ENCODE data around the gene POU3F2.

The POU3F2 gene

DNA sequence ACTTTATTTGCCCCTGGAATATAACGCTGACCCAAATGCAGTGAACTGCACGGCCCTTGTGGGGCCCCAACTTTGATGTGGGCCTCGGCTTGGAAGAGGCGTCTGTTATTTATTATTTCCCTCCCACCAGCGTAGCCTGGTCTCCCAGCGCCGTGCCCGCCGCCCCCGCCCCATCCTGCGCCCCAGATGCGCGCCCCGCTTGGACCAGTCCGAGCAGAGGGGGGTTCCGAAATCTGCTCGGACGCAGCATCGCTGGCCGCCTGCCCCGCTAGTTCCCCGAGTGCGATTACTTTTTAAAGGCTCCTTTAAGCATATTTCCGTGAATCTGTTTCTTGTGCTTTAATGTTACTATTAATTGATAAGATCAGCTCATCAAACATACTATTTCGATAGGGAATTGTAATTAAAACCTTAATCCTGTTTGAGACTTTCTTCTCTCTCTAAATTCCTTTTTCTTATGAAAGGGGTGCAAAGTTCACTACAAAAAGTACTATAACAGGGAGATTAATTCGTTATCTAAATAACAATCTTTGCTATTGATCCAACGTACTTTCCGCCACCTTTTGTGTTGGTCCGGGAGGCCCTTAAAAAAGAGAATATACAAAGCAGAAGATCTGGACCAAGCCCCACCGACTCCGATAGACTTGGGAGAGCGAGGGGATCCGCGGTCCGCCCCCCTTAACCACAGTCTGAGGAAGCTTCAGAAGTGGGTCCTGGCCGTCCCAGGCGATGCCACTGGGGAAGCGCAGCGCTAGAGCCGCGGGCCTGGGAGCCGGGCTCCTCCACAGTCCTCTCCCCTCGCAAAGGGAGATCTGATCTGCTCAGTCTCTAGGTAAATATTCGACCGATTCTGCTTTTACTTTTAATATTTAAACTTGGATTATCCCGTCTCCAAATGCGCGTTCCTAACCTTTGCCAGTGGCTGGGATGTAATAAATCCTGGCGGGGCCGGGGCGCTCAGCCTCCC, 10.2 kb downstream of the POU3F2 start:
- no peak for DNase-seq (ENCODE audit: low spot score)

DNA sequence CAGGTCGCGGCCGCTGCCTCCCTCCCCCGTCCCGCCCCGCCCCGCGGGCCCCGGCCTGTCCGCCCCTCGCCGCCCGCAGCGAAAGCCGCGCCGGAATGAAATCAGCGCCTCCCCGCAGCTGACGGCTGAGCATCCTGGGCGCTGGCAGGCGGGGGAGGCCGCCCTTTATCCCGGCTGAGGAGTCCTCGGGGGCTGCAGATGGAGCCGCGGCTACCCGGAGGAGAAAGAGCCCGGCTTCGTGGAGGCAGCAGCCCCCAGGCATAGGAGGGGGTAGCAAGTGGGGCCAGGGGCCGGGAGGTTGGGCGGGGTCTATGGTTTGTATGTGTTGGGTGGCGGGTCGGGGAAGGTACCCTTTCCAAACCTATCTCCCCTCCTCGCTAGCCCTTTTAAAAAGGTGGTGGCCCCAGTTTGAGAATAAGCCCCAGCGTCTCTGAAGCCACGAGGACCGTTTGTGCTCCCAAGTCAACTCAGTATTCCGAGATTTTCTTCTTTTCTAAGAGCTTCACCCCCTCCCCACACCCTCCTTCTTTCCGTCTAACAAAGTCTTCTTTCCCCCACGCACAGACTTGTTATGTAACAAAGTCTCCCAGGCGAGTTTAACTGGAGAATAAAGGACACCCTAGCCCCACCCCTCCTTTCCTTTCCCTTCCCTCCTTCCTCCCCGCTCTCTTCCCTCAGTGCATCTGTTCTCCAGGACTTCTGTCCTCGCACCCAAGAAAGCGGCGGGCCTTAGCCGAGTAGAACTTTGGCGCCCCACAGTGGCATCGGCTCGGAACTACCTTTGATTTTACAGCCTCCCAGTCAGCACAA, 11.0 kb downstream of the POU3F2 start:
- peak; percentile 88 for DNase-seq (ENCODE audit: low spot score)

DNA sequence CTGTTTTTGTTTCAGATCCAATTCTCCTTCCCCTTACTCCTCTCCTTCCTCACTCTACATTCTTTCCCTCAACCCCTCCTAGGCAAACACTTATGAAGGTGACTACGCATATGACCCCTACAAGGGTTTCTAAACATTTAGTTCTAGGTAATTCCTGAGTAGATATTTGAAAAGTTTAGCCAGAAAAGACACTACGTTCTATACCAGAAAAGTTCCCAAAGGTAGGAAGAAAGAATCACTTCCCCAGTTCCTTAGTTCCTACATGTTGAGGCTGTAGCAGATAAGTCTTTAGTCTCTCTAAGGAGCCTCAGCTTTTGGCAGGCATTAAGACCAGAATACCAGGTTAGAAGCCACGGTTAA, 11.6 kb downstream of the POU3F2 start:
- DNase-seq (ENCODE audit: low spot score): no peak

DNA sequence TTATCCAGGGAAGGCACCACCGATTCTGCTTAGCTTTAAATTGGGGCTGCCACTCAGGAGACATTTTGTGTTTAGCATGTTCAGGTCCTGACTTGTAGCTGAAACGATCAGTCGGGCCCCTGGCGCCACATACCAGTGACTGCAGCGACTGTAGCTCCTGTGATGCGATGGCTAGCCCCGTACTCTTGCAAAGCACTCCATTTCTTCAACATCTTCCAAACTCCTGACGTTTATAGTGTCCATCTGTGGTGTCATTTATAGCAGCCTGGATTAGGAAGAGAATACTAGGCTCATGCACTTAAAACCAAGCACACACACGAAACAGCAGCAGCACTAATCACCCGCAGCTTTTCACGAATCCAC, 13.0 kb downstream of the POU3F2 start:
- no peak for DNase-seq (ENCODE audit: low spot score)

DNA sequence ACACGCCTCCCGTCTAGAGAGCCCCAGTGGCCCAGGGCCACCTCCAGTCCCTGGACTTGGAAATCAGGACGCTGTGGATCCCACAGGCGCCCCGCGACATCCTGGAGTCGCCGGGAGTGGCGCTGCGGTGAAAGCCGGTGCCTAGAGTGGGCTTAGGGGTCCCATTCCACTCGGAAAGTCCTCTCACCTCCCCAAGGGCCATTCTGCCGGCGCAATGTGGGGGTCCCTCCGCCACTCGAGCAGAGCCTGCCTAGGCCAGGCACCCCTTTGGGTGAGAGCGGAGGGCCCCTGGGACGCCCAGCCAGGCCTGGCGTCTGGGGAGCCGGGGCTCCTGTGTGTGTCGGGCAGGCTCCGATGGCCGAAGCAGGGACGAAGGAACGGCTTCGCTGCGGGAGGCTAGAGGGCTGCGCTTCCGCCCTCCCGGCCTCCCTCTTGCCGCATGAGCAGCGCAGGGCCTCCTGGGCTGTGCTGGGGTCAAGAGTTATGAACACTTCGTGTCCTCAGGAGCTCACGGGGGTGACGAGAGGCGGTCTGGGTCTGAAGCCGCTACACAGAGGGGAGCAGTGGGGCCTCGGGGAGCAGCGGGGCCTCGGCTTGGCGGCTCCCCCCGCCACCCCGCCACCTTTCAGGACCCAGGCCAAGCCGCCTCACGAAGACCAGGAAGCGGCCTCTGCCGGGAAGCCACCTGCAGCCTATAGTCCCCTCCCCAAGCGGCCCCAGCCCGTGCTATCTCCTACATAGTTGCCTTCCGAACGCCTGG, 13.6 kb downstream of the POU3F2 start:
- DNase-seq (ENCODE audit: low spot score): no peak

DNA sequence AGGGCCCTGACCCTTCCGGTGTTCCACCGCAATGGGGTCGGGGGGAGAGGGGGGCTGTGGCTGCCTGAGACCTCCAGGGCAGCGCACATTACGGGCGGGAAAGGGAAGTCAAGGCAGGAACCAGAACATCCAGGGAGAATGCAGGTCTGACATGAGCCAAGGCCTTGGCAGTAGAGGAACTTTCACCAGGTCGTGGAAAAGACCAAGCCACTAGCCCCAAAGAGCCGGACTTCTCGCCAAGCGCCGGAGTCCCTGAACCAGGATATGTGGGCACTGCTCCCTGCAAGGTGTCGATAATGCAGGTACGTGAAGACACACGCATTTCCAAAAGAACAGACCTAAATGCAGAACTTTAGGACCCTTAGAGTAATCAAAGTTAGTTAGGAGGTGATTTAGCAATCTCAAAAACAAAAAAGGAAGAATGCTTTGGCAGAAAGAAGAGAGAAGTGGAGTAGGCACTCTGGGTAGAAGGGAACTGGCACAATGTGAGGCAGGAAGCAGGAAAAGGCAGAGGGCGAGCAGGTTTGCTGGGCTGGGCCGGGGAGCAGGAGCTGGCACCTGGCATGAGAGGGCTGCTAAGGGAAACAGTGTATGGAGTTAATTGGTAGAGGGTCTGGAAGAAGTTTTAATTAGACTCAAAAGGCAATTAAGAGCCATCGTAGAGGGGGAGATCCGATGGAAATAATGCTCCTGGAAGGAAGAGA, 14.3 kb downstream of the POU3F2 start:
- DNase-seq (ENCODE audit: low spot score): no peak

DNA sequence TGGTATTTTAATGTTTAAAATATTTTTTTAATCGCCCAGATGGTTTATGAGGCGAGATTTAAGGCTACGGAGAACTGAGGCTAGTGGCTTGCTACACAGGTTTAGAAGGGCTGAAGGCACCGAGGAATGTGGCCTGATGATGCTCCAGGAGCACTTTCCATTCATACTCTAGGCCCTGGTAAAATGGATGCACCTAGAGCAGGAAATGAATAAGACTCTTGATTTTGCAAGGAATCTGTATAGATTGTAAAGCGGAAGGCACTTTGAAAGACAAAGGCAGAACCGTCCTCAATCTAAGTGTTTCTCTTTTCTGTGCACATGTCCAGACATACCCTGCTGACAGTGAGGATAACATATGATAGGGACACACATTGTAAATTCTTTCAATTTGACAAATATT, 30.1 kb downstream of the POU3F2 start:
- DNase-seq (ENCODE audit: low spot score): no peak

DNA sequence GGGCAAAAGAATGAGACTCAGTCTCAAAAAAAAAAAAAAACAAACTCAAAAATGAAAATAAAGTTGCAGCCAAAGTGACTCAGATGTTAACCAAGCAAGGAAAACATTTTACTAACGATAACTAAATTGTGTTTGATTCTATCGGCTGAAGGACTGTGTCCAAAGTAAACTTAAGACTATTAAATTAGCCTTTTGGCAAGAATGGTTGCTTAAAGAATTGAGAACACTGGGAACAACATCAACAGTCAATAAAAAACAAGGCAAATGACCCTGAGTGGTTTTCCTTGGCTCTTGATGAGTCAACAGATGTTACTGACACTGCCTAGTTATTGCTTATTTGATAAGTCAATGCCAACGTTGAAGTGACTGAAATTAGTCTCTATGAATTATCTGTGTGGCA, 36.7 kb downstream of the POU3F2 start:
- no peak for DNase-seq (ENCODE audit: low spot score)

DNA sequence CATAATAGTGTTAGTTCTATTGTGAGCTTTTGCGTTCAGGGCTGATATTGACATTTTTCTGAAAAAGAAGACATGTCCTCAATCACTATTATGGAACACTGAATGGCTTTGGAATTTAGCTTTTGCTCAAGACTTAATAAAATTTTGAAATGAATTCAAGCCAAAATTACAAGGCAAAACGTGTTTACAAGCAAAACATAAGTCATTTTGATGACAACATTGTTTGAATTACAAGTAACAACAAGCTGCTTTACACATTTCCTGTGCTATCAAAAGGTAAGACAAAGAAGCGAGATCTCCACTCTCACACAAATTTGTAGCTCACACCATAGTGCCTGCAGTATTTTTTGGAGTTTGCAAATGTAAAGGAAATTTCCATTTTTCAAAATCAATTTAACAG, 37.4 kb downstream of the POU3F2 start:
- DNase-seq (ENCODE audit: low spot score): no peak

DNA sequence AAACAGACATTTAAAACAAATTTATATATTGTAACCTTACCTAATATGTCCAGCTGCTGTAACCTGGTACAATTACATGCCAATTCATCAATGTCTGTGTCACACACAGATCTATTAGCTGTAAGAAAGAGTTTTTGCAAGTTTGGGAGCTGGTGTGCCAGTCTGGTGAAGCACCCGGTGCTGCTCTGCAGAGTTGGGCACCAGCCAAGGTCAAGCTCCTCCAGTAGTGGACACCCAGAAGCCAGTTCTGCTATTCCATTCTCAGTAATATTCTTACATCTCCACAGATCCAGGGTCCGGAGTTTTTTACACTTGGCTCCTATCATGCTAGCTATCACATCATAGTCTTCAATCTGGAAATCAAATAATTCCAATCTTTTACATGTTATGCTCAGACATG, 41.0 kb downstream of the POU3F2 start:
- DNase-seq (ENCODE audit: low spot score): no peak

DNA sequence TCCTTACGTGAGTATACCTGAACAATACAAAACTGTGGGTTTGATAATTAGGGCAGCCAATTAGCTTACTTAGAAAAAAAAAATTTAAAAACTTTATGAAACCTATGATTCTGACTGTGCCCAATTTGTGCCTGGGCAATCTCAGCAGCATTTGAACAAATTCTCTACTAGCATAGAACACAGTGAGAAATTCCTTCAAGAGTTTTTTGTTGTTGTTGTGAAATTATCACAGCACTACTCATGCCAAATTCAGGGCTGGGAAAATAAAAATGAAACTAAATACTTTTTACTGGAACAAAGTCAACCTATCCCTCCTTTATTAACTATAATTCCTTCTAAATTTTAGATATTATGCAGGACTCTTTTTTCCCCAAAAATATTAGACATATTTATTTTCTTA, 42.9 kb downstream of the POU3F2 start:
- DNase-seq (ENCODE audit: low spot score): no peak

DNA sequence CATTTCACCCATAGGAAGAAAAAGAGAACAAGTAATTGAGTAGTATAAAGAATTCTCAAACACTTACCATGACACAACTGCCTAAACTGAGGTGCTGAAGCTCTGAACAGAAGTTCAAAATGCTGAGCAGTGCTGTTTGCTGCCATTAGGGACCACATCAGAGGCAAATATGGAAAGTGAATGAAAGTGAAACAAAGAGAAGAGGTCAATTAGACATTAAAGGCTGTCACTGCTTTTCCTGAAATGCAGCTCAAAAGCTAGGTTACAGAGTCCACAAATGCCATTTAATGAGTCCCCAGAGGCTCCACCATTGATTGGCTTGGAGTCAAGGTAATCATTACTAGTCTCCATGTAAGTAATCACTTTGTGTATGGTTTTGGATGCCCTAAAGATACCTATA, 46.1 kb downstream of the POU3F2 start:
- DNase-seq (ENCODE audit: low spot score): no peak

DNA sequence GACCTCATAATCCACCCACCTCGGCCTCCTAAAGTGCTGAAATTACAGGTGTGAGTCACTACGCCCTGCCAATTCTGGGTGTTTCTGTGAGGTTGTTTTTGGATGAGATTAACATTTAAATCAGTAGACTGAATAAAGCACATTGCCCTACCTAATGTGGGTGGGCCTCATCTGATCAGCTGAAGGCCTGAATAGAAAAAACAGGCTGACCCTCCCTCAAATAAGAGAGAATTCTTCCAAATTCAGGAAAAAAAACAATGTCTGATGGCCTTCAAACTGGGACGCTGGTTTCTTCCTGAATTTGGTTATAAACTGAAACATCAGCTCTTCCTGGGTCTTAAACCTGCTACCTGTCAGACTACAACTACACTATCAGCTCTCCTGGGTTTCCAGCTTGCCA, 51.0 kb downstream of the POU3F2 start:
- no peak for DNase-seq (ENCODE audit: low spot score)

DNA sequence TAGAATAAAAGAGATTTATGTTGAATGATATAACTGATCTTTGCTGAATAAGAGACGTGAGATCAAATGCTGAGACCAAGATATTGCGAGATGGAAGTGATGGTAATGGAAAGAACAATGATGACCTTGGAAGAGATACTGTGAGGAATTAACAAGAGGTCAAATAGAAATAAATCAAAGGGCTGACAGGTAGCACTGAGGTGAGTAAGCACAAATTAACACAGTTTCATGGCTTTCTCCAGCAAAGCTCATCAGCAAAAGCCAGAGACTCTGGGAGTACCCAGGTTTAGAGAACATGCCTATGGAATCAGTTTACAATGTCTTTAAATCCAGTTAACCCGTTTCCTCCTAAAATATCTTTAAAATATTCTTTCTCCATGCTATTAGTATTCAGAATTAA, 53.3 kb downstream of the POU3F2 start:
- DNase-seq (ENCODE audit: low spot score): no peak
